Measurements from ENCODE around the gene FAM149A.

The FAM149A gene

DNA sequence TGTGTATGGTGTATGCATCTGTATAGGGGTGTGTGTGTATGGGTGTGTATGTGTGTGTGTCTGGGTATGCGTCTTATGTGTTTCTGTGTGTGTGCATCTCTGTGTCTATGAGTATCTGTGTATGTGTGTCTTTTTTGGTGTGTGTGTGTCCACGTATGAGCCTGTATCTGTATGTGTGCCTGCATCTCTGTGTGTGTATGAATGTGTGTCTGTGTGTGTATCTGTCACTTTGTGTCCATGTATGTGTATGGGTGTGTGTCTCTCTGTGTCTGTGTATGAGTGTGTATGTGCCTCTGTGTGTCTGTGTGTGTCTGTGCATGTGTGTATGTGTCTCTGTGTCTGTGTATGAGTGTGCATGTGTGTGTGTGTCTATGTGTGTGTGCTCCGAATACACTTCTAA, 24.3 kb downstream of the FAM149A start:
- no peak overlapping the region for H3K9ac ChIP-seq (ENCODE audit: low read length)
- no peaks in the 10 kb centered on the region for H3K9me2 ChIP-seq (replicated peaks; ENCODE audit: insufficient read depth, low read length)
- TF ChIP-seq, protein P1, sequence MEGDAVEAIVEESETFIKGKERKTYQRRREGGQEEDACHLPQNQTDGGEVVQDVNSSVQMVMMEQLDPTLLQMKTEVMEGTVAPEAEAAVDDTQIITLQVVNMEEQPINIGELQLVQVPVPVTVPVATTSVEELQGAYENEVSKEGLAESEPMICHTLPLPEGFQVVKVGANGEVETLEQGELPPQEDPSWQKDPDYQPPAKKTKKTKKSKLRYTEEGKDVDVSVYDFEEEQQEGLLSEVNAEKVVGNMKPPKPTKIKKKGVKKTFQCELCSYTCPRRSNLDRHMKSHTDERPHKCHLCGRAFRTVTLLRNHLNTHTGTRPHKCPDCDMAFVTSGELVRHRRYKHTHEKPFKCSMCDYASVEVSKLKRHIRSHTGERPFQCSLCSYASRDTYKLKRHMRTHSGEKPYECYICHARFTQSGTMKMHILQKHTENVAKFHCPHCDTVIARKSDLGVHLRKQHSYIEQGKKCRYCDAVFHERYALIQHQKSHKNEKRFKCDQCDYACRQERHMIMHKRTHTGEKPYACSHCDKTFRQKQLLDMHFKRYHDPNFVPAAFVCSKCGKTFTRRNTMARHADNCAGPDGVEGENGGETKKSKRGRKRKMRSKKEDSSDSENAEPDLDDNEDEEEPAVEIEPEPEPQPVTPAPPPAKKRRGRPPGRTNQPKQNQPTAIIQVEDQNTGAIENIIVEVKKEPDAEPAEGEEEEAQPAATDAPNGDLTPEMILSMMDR (IDR thresholded peaks at IDR 0.05; ENCODE audit: insufficient read depth, low read length, poor library complexity, severe bottlenecking) = no peak
- TF ChIP-seq EZH2phosphoT487 (conservative IDR thresholded peaks at IDR 0.05; ENCODE audit: low read length) = no peak
- H2AFZ ChIP-seq (ENCODE audit: low read depth, low read length, severe bottlenecking) = no peak overlapping the region
- H4K20me1 ChIP-seq (ENCODE audit: low read depth, low read length) = no peaks in the 10 kb centered on the region
- no peaks in the 10 kb centered on the region for H3K9me3 ChIP-seq (ENCODE audit: insufficient read depth, low read length)
- no peaks in the 10 kb centered on the region for H3K36me3 ChIP-seq (ENCODE audit: low read length)
- no peak overlapping the region for H3K27ac ChIP-seq (ENCODE audit: low read depth, low read length)
- no peaks in the 10 kb centered on the region for H3K79me2 ChIP-seq (ENCODE audit: insufficient read depth, low read length)
- no peak overlapping the region for H3K4me2 ChIP-seq (ENCODE audit: low read depth, low read length, poor library complexity, severe bottlenecking)
- H3K27me3 ChIP-seq (ENCODE audit: low read length) = no peaks in the 10 kb centered on the region
- H3F3A ChIP-seq (ENCODE audit: insufficient read depth) = no peaks in the 10 kb centered on the region
- H3K4me3 ChIP-seq (ENCODE audit: insufficient read depth, low read length, poor library complexity, severe bottlenecking) = no peak overlapping the region

DNA sequence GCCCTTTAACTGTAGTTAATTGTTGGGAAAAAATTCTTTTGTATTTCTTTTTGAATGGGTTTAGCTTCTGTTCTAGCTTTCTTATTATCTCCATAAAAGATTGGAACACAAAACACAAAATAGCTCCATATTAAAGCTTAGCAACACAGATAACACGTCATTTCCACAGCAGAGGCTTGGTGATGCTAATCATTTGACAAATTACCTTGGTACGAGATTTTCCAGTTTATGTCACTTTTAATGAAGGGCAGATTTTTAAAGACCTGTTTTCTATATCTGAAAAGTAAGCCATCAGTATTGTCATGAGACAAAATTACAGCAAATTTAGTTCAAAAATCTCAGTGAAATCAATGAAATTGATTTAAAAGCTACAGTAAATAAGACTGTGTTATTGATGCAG, 27.4 kb downstream of the FAM149A start:
- H3K4me2 ChIP-seq (ENCODE audit: low read depth, low read length, poor library complexity, severe bottlenecking) = no peak overlapping the region
- no peaks in the 10 kb centered on the region for H3K27me3 ChIP-seq (ENCODE audit: low read length)
- H4K20me1 ChIP-seq (ENCODE audit: low read depth, low read length) = no peaks in the 10 kb centered on the region
- TF ChIP-seq, protein P1 (IDR thresholded peaks at IDR 0.05; ENCODE audit: insufficient read depth, low read length, poor library complexity, severe bottlenecking) = no peak
- TF ChIP-seq EZH2phosphoT487 (conservative IDR thresholded peaks at IDR 0.05; ENCODE audit: low read length) = no peak
- no peaks in the 10 kb centered on the region for H3K36me3 ChIP-seq (ENCODE audit: low read length)
- H3K9me3 ChIP-seq (ENCODE audit: insufficient read depth, low read length) = no peaks in the 10 kb centered on the region
- H3K9me2 ChIP-seq (replicated peaks; ENCODE audit: insufficient read depth, low read length) = no peaks in the 10 kb centered on the region
- no peak overlapping the region for H3K4me3 ChIP-seq (ENCODE audit: insufficient read depth, low read length, poor library complexity, severe bottlenecking)
- no peak overlapping the region for H3K27ac ChIP-seq (ENCODE audit: low read depth, low read length)
- H3F3A ChIP-seq (ENCODE audit: insufficient read depth) = no peaks in the 10 kb centered on the region
- H2AFZ ChIP-seq (ENCODE audit: low read depth, low read length, severe bottlenecking) = no peak overlapping the region
- H3K79me2 ChIP-seq (ENCODE audit: insufficient read depth, low read length) = no peaks in the 10 kb centered on the region
- no peak overlapping the region for H3K9ac ChIP-seq (ENCODE audit: low read length)

DNA sequence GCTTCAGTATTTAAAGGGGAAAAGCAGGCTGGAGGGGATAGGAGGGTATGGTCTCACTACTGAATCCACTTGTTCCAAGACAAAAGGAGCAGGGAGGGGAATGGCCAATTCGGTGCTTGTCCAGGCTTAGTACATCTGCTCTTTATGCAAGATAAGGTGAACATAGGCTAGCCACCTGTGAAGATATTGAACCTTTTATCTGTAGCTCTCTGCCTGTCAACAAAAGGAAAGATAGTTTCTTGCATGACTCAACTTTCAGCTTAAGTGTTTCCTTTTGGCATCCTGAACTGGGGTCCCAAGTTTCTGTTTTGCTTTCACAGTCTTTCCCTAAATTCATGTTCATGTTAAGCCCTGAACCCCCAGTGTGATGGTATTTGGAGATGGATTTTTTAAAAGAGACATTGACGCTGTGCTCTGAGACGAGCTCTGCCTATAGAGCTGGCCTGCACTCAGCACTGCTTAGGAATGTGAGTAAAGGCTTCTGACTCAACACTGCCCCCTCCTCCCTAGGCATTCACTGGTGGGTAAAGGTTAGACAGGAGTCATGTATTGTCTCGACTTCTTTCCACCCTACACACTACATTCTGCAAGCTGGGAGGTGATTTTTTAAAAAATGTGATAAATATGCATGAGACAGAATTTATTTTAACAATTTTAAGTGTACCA, 28.2 kb downstream of the FAM149A start:
- H3F3A ChIP-seq (ENCODE audit: insufficient read depth) = no peaks in the 10 kb centered on the region
- no peak overlapping the region for H3K4me3 ChIP-seq (ENCODE audit: insufficient read depth, low read length, poor library complexity, severe bottlenecking)
- no peaks in the 10 kb centered on the region for H3K9me2 ChIP-seq (replicated peaks; ENCODE audit: insufficient read depth, low read length)
- no peaks in the 10 kb centered on the region for H3K27me3 ChIP-seq (ENCODE audit: low read length)
- H3K9ac ChIP-seq (ENCODE audit: low read length) = no peak overlapping the region
- no peaks in the 10 kb centered on the region for H3K36me3 ChIP-seq (ENCODE audit: low read length)
- H4K20me1 ChIP-seq (ENCODE audit: low read depth, low read length) = no peaks in the 10 kb centered on the region
- no peaks in the 10 kb centered on the region for H3K9me3 ChIP-seq (ENCODE audit: insufficient read depth, low read length)
- no peaks in the 10 kb centered on the region for H3K79me2 ChIP-seq (ENCODE audit: insufficient read depth, low read length)
- TF ChIP-seq EZH2phosphoT487 (conservative IDR thresholded peaks at IDR 0.05; ENCODE audit: low read length) = no peak
- TF ChIP-seq, protein P1 (IDR thresholded peaks at IDR 0.05; ENCODE audit: insufficient read depth, low read length, poor library complexity, severe bottlenecking) = no peak
- no peak overlapping the region for H2AFZ ChIP-seq (ENCODE audit: low read depth, low read length, severe bottlenecking)
- H3K27ac ChIP-seq (ENCODE audit: low read depth, low read length) = no peak overlapping the region
- no peak overlapping the region for H3K4me2 ChIP-seq (ENCODE audit: low read depth, low read length, poor library complexity, severe bottlenecking)
